ENCODE data around the gene CARD10. TPM values are rescaled to one million over a fixed set of nuclear protein-coding genes. Genes with fewer than 3 reads are reported as not detected.

Gene CARD10
- total RNA-seq, 1 experiment from 2014 or later: 63.9 TPM

- peak; percentile 59 to 90 for DNase-seq
- CTCF ChIA-PET: interaction anchor here (0.6 to 1.9 kb wide), 12 partner anchors 15 to 355 kb away, joined by 3 to 11 read pairs (median 4); partner anchors contain the start of gene GCAT
- POLR2A ChIA-PET (ENCODE audit: unreplicated experiment): interaction anchor here (0.5 to 1.0 kb wide), 4 partner anchors 33 to 830 kb away, joined by 3 to 7 read pairs (median 4); no protein-coding TSS in a partner anchor
- Histone ChIP-seq H3K79me2 (ENCODE audit: low read depth) (peaks cover 30% of the 10 kb centered on the region), H3K9me2 (ENCODE audit: insufficient read depth) (no peaks in the 10 kb centered on the region), H3F3A (ENCODE audit: insufficient read depth, low read depth) (peaks cover 63% of the 10 kb centered on the region), H3K36me3 (ENCODE audit: low read depth) (peaks cover 23% of the 10 kb centered on the region), H3K9me3 (ENCODE audit: insufficient read depth, low read depth) (no peaks in the 10 kb centered on the region), H2AFZ (no peak overlapping the region), H3K4me1 (replicated peaks; ENCODE audit: insufficient read depth) (peaks cover 61% of the 10 kb centered on the region), H3K4me2 (peak overlapping the region; percentile 72), H3K27ac (peak overlapping the region; percentile 74), H3K27me3 (ENCODE audit: insufficient read depth, low read depth) (no peaks in the 10 kb centered on the region), H4K20me1 (ENCODE audit: insufficient read depth) (no peaks in the 10 kb centered on the region), H3K4me3 (peak overlapping the region; percentile 3; the same call in 1 of the 2 replicates)
- TF ChIP-seq CTCF (conservative IDR thresholded peaks at IDR 0.05) (peak; percentile 37; the same call in 1 of the 2 replicates), EZH2 (IDR thresholded peaks at IDR 0.05; ENCODE audit: low read depth) (no peak)
- no TSS peak for BruUV-seq (replicated peaks)
- intact Hi-C loops (cut with micrococcal nuclease; ENCODE audit: unreplicated experiment): loop anchor here (1.0 kb wide), 1 partner anchor 30 kb away; no protein-coding TSS in a partner anchor
Observed at GRCh38 chr22:37508431-37508992, 10.7 kb downstream of the CARD10 start.

GRCh38 chr22:37507731-37508130, 11.5 kb downstream of the CARD10 start:
- H3K27me3 ChIP-seq (ENCODE audit: insufficient read depth, low read depth): no peaks in the 10 kb centered on the region
- no peak overlapping the region for H3K4me2 ChIP-seq
- H3K4me1 ChIP-seq (replicated peaks; ENCODE audit: insufficient read depth): peaks cover 60% of the 10 kb centered on the region
- no peaks in the 10 kb centered on the region for H3K9me2 ChIP-seq (ENCODE audit: insufficient read depth)
- peaks cover 26% of the 10 kb centered on the region for H3K79me2 ChIP-seq (ENCODE audit: low read depth)
- peak overlapping the region; percentile 74; the same call in 1 of the 2 replicates for H3K27ac ChIP-seq
- H4K20me1 ChIP-seq (ENCODE audit: insufficient read depth): no peaks in the 10 kb centered on the region
- no peak for DNase-seq
- peaks cover 60% of the 10 kb centered on the region for H3F3A ChIP-seq (ENCODE audit: insufficient read depth, low read depth)
- ChIA-PET CTCF (interaction anchor here (0.6 to 1.9 kb wide), 9 partner anchors 18 to 300 kb away, joined by 3 to 11 read pairs (median 4); partner anchors contain the start of gene GCAT), POLR2A (ENCODE audit: unreplicated experiment) (interaction anchor here (1.0 kb wide), 1 partner anchor 34 kb away, joined by 3 read pairs; no protein-coding TSS in a partner anchor)
- H2AFZ ChIP-seq: no peak overlapping the region
- TF ChIP-seq CTCF (conservative IDR thresholded peaks at IDR 0.05) (no peak), EZH2 (IDR thresholded peaks at IDR 0.05; ENCODE audit: low read depth) (no peak)
- H3K36me3 ChIP-seq (ENCODE audit: low read depth): peaks cover 23% of the 10 kb centered on the region
- H3K9me3 ChIP-seq (ENCODE audit: insufficient read depth, low read depth): no peaks in the 10 kb centered on the region
- H3K4me3 ChIP-seq: no peak overlapping the region
- intact Hi-C loops (cut with micrococcal nuclease; ENCODE audit: unreplicated experiment): loop anchor here (1.0 kb wide), 1 partner anchor 31 kb away; no protein-coding TSS in a partner anchor
- BruUV-seq (replicated peaks): no TSS peak

DNA sequence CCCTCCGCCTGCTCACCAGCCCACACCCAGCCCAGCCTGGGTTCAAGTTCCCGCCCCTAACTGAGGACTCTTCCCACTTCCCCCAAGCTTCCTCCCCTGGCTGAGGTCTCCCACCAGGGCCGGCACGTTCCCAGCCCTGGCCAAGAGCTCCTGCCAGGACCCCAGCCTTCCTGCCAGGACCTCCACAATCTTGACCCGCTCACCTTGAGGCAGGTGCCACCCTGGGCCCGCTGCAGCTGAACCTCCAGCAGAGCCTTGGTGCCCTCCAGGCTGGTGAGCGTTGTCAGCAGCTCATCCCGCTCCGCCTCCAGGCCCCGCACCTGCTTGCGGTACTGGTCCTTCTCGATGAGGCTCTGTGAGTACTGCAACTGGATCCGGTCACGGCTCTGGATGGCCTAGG, 13.2 kb downstream of the CARD10 start:
- Histone ChIP-seq H3K4me2 (no peak overlapping the region), H3K79me2 (ENCODE audit: low read depth) (peaks cover 18% of the 10 kb centered on the region), H2AFZ (no peak overlapping the region), H3K9me2 (ENCODE audit: insufficient read depth) (no peaks in the 10 kb centered on the region), H3K27me3 (ENCODE audit: insufficient read depth, low read depth) (no peaks in the 10 kb centered on the region), H3K4me3 (no peak overlapping the region), H3F3A (ENCODE audit: insufficient read depth, low read depth) (peaks cover 61% of the 10 kb centered on the region), H3K27ac (no peak overlapping the region), H3K9me3 (ENCODE audit: insufficient read depth, low read depth) (no peaks in the 10 kb centered on the region), H4K20me1 (ENCODE audit: insufficient read depth) (no peaks in the 10 kb centered on the region), H3K4me1 (replicated peaks; ENCODE audit: insufficient read depth) (peaks cover 59% of the 10 kb centered on the region), H3K36me3 (ENCODE audit: low read depth) (peaks cover 23% of the 10 kb centered on the region)
- BruUV-seq (replicated peaks): no TSS peak
- ChIA-PET CTCF (interaction anchor here (0.5 kb wide), 1 partner anchor 636 kb away, joined by 4 read pairs; no protein-coding TSS in a partner anchor), POLR2A (ENCODE audit: unreplicated experiment) (no interaction called here)
- DNase-seq: no peak
- no peak for TF ChIP-seq CTCF (conservative IDR thresholded peaks at IDR 0.05)
- no peak for TF ChIP-seq EZH2 (IDR thresholded peaks at IDR 0.05; ENCODE audit: low read depth)
- intact Hi-C loops (cut with micrococcal nuclease; ENCODE audit: unreplicated experiment): no loop called here
